ENCODE measurements around the gene LINC00305.

The LINC00305 gene

DNA sequence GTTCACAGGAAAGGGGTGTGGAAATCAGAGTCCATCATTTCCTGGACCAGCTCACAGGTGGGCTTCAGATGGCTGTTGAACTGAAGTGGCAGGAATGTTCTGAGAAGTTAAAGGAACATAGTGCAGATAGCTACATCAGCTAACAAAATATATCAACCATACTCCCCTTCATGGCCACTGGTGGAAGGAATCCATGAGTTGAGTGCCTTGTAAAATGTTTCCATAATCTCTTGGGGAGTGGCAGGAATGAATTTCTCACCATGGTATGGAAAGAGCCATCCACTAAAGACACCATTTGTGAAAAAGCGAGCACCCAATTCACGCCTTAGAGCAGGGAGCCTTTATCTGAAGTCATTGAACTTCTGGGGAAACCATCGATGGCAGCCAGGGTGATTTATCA, at the start of gene LINC00305:
Gene LINC00305, minus strand, starts transcription at position 101 of the 400 bp plus-strand sequence.
- no peak for DNase-seq (ENCODE audit: low spot score)

DNA sequence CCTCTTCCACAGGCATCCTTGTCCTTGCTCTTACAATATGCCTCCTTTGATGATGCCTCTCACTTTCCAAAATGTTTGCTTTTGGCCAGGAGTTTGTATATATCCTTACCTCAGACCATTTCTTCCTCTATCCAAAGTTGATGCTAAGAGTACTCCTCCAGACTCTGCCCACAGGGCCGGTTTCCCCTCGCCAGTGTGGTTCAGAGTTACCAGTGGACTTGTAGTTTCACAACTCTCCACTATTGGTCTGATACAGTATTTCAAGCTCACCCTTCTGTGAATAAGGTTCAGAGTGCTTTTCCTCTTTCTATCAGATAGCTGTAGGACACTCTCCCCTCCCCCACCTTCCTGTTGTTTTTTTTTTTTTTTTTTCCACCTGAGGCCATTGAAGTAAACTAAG, 42.2 kb upstream of the LINC00305 start:
- DNase-seq (ENCODE audit: low spot score): no peak

DNA sequence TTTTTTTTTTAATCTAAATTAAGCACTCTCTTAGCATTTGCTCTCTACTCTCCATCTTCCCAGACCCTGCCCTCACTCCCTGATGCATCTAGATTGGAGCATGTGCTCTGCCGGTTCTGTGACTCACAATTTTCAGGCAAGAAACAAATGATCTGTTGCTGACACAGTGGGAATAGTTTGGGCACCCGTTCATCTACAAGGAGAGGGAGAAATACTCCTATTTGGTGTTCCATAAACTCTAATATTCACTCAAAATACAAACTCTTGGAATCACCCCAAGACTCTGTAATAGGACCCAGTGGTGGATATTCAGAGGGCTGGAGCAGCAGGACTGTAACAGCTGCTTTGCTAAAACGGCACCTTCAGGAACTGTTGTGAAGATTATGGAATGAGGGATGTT, 37.1 kb upstream of the LINC00305 start:
- no peak for DNase-seq (ENCODE audit: low spot score)

DNA sequence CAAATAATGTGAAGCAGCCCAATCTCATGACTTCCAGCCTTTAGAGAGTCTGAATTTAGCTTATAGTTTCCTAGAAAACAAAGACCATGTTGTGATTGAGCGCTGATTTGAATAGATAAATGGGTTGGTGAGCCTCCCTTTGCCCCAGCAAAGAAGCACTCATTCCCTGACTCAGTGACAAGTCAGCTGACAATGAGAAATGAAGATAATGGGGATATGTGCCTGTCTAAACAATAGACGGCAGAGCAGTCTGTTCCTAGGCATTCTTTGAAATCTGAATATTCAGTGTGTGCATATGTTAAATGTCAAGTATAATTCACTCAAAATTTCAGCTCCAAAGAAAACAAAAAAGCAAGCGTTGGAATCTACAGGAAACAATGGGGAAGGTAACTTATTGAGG, 34.8 kb upstream of the LINC00305 start:
- DNase-seq (ENCODE audit: low spot score): no peak

DNA sequence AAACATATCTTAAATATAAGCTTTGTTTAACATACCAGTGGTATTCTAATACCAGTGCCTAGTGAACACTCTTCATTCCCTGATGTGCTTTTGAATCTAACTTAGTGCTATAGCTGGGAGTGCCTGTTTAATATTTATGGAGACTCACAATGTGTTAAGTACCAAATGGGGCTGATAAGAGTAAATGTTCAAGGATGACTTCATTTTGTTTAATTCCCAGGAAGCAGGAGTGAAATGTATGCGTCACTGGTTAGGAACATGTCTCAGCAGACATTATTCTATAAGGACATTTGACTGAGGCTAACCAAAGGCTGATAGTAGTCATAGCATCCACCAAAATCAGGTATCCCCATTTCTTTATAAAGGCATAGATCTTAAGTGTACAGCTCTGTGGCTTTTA, 31.7 kb upstream of the LINC00305 start:
- DNase-seq (ENCODE audit: low spot score): no peak

DNA sequence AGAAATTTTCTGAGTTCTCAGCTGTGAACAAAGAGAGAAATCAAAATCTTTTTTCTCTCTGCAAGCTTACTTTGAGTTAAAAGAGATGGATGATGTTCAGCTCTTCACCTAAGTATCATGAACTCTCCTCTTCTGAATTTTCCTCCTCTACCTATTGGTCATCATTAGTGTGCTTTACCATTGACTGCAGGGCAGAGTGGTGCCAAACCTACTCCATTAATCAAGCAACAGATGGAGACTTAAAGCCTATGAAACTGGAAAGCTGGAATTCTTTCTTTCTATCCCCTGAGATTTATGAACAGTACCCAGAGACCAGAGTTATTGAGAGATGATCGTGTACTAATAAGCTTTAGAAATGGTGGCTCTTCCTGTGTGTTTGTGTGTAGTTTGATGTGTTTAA, 31.3 kb upstream of the LINC00305 start:
- no peak for DNase-seq (ENCODE audit: low spot score)

DNA sequence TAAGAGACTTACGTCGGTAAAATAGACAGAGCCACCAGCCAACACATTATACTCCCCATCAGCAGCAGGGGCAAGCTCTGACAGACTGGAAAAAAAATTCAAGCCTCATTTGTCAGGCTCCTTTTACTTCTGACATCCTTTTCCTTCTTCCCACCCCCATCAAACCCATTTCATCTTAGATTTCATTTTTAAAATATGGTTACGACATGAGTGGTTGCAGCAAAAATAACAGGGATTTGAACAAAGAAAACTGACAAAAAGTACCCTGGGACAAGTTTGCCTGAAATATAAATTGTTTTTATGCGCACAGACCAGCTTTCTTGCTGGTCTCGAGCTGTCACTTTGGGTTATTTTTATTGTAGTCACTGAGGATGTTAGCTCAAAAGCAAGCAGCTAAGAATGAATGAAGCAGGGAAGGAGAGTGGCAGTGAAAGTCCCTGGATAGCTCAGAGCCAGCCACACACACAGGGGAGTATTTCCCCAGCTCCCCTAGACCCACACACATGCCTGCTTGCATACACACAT, 30.7 kb upstream of the LINC00305 start:
- DNase-seq (ENCODE audit: low spot score): no peak

DNA sequence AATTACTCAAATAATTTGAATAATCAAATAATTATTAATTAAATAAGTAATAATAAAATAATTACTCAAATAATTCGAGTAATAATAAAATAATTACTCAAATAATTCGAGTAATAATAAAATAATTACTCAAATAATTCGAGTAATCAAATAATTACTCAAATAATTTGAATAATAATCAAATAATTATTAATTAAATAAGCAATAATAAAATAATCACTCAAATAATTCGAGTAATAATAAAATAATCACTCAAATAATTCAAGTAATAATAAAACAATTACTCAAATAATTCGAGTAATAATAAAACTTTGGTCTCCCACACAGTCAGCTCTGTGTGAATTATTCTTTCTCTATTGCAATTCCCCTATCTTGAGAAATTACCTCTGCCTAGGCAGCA, 30.0 kb upstream of the LINC00305 start:
- DNase-seq (ENCODE audit: low spot score): no peak

DNA sequence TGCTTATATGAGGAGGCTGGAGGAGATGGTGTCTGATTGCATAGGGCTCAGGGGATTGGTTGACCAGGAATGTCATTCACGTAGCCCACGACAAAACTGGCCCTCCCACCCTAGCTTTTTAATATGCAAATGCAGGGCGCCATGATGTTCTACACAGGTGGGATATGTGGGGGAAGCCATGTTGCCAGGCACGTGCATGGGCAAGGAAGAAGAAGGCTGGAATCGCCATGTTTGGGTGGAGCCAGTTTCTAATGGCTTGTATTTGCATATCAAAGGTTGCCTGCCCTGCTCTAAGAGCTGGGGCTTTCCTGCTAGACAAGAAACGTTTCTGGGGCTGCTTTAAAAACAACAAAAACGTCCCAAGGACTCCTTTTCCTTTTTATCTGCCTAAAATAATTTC, 26.5 kb upstream of the LINC00305 start:
- no peak for DNase-seq (ENCODE audit: low spot score)

DNA sequence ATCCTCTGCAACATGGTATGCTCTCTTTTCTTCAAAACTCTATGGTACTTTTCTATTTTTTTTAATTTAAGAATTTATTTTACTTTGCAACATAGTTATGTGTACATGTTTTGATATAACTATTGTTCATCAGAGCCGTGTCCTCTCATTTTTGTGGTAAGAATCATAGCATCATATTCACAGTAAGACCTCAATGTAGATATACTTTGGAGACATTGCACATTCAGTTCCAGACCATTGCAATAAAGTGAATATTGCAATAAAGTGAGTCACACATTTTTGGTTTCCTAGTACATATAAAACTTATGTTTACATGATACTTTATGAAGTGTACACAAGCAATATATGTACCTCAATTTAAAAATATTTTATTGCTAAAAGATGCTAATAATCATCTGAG, 22.7 kb upstream of the LINC00305 start:
- no peak for DNase-seq (ENCODE audit: low spot score)

DNA sequence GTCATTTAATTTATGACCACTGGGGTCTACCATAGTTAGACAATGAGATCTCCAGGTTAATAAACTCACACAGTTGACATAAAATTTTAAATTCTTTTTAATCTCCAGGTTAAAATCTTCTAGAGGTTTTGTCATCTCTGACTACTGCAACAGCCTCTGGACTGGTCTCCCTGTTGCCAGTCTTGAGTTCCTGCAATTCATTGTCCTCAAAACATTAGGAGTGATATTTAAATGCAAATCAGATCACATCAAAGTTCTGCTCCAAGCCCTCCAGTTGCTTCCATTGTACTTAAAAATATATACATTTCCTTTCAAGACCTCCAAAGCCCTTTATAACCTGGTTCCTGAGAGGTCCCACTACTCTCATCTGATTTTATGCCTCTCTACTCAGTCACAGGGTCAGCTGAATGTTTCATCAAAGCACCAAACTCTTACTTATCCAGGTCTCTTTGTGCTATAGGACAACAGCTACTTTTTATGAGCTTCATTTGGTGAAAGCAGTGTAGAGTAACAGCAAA, 18.6 kb upstream of the LINC00305 start:
- no peak for DNase-seq (ENCODE audit: low spot score)

DNA sequence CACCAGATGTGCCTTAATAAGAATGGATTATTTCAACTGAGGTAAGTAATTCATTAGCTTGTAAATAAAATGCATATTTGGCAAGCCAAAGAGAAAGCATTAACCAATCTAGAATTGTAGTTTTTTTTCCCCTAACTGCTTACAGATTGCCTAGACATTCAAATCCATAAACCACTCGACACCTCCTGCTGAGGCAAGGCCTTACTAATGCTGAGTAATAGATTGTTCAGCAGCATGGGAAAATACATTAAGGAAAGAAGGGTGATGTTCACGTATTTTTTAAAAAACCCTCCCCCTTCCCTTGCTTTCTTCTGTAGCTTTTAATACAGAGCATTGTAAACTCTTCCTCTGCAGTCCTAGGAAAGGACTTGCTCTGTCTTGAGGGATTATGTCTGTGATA, 17.0 kb upstream of the LINC00305 start:
- peak; percentile 70 for DNase-seq (ENCODE audit: low spot score)

DNA sequence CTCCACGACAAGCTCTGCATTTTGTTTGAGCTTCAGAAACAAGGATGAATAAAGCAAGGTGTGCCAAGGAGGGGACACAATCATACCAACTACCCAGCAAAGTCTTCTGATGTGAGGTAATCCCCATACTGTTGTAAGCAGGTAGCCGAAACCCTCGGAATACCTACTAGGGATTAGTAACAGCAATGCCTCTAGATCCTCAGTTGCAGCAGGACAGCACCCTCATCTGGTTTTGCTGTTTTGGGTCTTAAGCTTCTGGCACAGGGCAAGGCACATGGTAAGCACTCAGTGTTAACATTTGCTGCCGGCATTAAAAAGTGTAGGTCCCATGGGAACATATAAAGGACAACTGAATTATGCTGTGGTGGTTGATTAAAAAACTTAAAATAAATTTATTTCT, 16.0 kb upstream of the LINC00305 start:
- no peak for DNase-seq (ENCODE audit: low spot score)

DNA sequence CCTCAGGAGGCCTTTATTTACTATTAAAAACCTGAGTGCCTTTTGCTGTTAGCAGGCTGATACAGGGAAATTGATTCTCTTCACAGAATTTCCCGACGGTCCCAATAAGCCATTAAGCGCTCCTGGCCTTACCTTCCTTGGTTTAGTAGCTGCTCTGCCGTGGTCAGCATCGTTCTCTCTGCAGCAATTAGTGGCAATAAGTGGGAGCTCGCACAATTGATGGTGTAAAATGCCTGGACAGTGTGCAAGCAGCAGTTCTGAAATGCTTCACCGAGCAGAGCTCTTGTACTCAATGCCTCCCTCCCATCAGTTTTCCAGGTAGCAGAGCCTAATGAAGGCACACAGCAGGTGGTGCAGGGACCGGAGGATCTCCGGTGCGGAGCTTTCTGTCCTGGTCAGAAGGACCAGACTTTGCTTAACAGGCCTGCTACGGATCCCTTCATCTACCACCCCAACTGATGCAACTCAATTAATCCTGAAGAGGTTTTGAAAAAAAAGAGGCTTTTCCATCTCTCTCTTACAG, 1.1 kb upstream of the LINC00305 start:
- no peak for DNase-seq (ENCODE audit: low spot score)

DNA sequence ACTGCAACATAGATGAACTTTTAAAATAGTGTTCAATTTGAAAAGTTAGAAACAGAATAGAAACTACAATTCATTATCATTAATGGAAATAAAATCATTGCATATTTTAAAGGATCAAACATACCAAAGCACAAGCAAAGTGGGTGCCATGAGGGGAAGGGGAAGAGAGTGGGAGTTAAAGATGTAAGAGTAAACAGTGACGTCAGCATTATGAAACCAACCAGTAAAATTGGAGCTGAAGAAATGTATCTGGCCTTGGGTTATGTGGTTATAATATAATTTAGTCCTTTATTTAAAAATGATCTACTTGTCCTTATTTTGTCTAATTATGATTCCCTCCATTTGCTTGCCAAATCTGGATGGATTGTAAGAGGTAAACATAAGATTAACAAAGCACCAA, 6.0 kb downstream of the LINC00305 start:
- DNase-seq (ENCODE audit: low spot score): no peak

DNA sequence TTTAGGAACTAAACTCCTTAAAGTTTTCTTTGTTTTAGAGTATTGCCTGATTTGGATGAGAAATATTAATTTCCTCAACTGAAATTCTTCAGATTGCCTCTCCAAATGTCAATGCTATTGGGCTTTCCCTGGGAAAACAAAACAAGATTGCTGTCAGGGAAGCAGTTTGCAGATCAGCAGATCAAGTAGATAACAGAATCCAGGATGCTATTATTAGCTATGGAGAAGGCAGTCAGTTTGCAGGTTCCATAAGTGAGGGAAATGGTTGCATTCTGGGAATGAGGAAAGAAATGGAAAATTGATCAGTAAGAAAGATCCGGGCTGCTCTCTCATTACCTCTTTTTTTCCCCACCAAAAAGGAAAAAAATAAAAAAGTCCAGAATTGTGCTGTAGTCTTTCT, 11.0 kb downstream of the LINC00305 start:
- DNase-seq (ENCODE audit: low spot score): no peak

DNA sequence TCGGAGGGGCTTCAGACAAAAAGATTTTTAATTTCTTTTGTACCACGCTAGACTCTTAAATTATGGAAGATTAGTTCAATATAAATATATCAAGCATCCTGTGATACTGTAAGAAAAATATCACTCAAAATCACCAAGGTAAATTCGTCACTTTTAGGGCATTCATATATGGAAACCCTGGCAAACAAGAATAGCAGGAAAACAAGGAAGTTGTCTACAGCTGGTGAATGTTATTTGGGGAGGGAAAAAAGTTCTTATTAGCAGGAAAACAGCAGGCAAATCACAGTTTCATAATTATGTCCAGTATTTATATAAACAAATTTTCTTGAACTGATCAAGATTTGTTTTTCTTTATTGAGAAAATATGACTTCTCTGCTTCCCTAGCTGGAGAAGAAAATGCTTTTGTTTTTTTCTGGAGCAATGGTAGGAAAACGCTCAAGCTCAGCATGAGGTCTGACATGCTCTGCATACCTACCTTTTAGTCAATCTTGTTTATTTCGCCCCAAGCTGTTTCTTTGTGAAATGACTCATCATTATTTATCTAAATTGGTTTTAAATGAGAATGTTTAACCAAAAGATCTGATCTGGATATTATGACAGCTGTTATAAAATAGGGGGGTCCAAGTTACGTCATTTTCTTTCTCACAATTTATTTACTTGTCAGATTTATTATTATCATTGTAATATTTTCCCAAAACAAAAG, 14.7 kb downstream of the LINC00305 start:
- peak; percentile 39 for DNase-seq (ENCODE audit: low spot score)

DNA sequence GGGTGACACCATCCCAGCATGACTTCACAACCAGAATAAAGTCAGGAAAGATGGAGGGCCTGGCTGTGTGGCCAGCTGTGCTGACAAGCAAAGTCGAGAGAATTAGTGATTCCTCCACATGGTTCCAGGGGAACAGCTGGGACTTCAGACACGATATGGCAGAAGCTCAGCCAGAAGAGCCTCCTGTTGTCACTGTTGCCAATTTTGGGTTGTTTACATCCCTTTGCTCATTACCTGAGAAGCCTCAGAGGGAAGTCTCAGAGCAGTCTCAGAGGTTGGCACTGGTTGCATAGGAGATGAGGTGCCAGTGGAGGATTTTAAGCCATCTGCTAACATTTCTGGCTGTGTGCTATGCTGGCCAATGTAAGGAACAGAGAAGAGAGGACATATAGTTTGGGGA, 16.0 kb downstream of the LINC00305 start:
- DNase-seq (ENCODE audit: low spot score): no peak

DNA sequence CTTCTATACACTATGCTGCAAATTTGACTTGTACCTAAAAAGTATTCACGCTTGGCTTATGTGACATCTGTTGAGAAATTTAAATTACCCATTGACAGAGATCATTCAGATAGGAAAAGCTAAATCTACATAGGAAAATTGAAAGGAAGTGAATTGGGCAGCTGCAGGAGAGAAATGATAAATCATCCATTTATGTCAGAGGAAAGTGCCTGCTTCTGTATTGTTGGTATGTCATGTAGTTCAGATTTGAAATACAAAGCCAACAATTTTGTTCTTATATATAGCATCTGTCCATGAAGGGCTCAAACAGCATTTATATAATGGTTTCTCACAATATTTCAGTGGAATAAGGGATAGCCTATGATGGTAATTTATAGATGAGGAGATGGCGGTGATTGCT, 17.6 kb downstream of the LINC00305 start:
- no peak for DNase-seq (ENCODE audit: low spot score)

DNA sequence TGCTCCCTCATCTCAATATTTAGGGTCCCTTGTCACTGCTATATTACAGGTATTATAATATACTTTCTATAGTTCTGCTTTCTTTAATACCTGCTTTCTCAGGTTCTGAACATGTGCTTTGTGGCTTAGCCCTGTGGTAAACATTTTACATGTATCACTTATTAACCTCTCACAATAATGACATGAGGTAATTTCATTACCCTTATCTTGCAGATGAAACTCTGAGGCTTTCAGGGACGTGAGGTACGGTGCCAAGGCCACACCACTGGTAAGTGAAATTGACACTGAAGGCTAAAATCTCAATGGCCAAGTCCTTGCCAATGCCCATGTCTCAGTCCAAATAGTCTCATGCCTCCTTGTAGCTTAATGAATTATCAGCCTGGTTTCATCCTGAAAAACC, 21.7 kb downstream of the LINC00305 start:
- no peak for DNase-seq (ENCODE audit: low spot score)

DNA sequence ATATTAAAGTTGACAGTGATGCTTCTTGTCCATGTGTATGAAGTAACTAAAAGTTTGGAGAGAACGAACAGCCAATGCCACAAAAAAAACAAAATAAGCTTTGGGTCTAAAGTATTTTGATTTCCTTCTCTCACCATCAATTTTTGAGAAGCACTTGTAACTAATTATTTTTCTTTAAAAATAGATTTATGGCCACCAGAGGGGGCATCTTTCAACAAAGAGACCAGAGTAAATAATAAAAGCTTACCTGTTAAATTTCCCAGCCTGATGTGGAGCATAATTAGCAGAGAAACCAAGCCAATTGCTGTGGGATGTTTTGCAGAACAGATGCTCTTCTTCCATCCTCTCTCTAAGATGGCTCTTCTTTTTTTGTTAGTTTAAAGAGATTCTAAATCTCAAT, 29.0 kb downstream of the LINC00305 start:
- peak; percentile 28 for DNase-seq (ENCODE audit: low spot score)

DNA sequence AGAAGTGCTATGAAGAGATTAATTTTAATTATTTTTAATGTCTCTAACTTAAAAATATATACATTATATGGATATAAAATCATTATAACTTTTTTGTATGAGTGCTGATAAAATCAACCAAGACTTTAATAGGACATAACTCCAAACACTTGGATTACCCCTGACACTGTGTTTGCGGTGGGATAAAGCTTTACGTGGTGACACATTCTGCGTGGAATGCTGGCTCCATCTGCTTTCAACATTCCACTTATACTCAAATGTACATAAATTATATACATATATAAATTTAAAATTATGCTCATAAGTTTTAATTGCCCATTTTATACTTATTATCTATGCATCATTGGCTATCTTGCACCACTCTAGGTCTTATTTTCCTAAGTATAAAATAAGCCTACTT, 30.5 kb downstream of the LINC00305 start:
- no peak for DNase-seq (ENCODE audit: low spot score)

DNA sequence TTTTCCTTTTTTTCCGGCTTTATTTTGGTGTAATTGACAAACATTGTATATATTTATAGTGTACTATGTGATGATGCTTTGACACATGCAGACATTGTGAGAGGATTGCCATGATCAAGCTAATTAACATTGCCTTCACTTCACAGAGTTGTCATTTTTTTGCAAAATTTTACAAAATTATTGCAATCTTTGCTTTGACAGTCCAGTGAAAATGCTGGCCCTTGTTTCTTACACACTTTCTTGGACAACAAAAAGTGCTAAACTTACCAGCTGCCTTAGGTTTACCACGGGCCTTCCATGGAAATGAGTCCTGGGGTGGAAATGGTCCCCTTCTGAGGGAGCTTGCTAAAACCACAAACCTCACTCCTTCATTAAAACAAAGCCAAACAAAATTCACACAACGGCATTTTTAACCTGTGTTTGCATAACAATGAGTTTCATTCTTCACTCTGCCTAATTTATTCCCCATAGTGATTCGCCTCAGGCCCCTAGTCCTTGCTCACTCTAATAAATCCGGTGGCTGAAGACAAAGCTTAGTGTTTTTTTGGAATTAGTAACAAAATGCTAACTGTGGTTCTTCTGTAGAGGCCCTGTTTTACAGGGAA, 32.2 kb downstream of the LINC00305 start:
- DNase-seq (ENCODE audit: low spot score): no peak

Measured in kidney tubule cell (primary cell).